ENCODE data around the gene FIGNL2. TPM values are rescaled to one million over a fixed set of nuclear protein-coding genes. Genes with fewer than 3 reads are reported as not detected.
A peak's percentile ranks its signal among the peaks of the same experiment; 100 is the strongest.

FIGNL2 gene
- total RNA-seq, 1 donor from 2014 or later, result 0.69 TPM

DNA sequence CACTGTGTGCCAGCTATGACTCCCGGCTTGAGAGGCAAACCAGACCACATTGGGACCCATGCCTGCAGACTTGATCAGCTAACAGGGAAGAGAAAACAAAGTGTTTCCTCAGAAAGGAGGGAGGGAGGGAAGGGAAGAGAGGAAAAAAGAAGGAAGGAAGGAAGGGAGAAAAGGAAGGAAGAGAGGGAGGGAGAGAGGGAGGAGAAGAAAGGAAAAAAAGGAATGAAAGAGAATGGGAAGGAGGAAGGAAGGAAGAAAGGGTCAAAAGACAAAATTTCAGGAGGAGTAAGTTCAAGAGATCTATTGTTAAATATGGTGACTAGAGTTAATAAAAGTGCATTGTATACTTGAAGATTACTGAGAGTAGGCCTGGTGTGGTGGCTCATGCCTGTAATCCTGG, 18.9 kb downstream of the FIGNL2 start:
- Mint-ChIP-seq H3K36me3 (ENCODE audit: low read depth) (no peaks in the 10 kb centered on the region), H3K4me1 (peaks cover 20% of the 10 kb centered on the region), H3K9me3 (no peaks in the 10 kb centered on the region), H3K4me3 (no peak overlapping the region), H3K27me3 (peaks cover 44% of the 10 kb centered on the region), H3K27ac (no peak overlapping the region)
- intact Hi-C loops (cut with micrococcal nuclease), result loop anchor here (10.0 kb wide), 1 partner anchor 235 kb away; the partner anchor contains the start of gene SCN8A
- CTCF ChIA-PET, result no interaction called here
- POLR2A ChIA-PET, result no interaction called here
- ATAC-seq (ENCODE audit: low read depth) (no peak), DNase-seq (no peak)
- TF ChIP-seq, protein P1, sequence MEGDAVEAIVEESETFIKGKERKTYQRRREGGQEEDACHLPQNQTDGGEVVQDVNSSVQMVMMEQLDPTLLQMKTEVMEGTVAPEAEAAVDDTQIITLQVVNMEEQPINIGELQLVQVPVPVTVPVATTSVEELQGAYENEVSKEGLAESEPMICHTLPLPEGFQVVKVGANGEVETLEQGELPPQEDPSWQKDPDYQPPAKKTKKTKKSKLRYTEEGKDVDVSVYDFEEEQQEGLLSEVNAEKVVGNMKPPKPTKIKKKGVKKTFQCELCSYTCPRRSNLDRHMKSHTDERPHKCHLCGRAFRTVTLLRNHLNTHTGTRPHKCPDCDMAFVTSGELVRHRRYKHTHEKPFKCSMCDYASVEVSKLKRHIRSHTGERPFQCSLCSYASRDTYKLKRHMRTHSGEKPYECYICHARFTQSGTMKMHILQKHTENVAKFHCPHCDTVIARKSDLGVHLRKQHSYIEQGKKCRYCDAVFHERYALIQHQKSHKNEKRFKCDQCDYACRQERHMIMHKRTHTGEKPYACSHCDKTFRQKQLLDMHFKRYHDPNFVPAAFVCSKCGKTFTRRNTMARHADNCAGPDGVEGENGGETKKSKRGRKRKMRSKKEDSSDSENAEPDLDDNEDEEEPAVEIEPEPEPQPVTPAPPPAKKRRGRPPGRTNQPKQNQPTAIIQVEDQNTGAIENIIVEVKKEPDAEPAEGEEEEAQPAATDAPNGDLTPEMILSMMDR (IDR thresholded peaks at IDR 0.05), result no peak

DNA sequence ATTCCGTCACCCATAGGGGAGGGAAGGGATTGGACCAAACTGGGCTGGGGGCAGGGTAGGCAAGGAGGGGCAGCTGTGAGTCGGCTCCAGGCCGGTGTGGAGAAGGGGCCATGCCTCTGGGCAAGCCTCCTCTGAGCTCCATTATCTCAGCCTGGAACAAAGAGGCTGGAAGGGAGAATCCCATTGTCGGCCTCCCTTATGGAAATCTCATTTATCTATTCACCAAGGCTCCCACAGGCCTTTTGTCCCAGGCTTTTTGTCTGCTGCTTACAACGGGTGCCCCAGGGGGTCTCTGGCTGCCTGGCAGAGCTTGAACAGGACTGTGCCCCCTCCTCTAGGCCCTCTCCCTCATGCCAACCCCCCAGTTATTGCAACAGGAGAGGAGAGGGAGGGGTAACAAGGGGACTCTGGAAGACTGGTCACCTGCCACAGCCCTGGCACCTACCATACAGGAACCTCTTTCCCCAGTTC, 19.5 kb downstream of the FIGNL2 start:
- DNase-seq (no peak), ATAC-seq (ENCODE audit: low read depth) (no peak)
- no peak overlapping the region for H3K27ac Mint-ChIP-seq
- intact Hi-C loops (cut with micrococcal nuclease), result loop anchor here (10.0 kb wide), 1 partner anchor 234 kb away; the partner anchor contains the start of gene SCN8A
- TF ChIP-seq, protein P1 (IDR thresholded peaks at IDR 0.05), result no peak
- H3K4me3 Mint-ChIP-seq, result no peak overlapping the region
- no peaks in the 10 kb centered on the region for H3K9me3 Mint-ChIP-seq
- peaks cover 20% of the 10 kb centered on the region for H3K4me1 Mint-ChIP-seq
- no peaks in the 10 kb centered on the region for H3K36me3 Mint-ChIP-seq (ENCODE audit: low read depth)
- CTCF ChIA-PET, result no interaction called here
- peaks cover 40% of the 10 kb centered on the region for H3K27me3 Mint-ChIP-seq
- POLR2A ChIA-PET, result no interaction called here

DNA sequence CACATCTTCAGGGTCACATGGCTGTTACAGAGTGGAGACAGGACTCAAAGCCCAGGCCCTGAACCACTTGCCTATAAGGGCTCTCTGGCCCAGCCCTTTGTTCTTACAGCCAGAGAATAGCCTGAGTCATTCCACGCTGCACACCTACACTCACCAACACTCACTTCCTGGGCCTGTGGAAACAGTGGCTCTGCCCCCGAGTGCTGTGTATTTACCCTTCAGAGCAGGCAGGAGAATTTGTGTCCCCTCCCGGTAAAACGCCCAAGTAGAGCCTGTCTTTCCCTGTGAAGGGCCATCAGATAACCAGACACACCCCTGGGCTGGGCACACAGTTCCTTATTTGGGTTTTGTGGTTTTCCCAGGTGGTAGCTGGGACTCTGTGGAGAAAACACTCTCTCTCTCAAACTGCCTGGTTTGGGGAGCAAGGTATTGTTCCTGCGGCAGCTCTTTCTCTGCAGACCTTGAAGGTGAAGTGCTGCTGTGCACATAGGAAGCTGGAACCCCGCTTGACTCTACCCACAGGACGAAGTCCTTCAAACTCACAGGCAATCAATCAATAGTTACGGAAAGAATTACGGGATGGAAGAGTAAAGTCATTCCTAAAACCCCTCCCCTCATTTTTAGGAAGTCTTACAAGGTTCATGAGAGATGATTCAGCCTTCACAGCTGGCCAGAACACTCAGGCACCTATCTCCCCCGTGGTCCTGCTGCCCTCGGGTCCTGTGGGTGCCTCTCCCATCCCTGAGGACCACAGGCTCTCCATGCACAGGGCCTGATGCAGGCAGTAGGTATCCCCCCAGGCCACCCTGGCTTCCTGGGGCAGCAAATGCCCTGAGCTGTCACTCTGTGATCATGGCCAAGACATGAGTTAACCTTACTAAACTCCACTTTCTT, 20.3 kb downstream of the FIGNL2 start:
- no peak overlapping the region for H3K27ac Mint-ChIP-seq
- ATAC-seq (ENCODE audit: low read depth) (peak; percentile 34), DNase-seq (no peak)
- CTCF ChIA-PET, result no interaction called here
- no peak overlapping the region for H3K4me3 Mint-ChIP-seq
- no peaks in the 10 kb centered on the region for H3K9me3 Mint-ChIP-seq
- H3K27me3 Mint-ChIP-seq, result peaks cover 32% of the 10 kb centered on the region
- peaks cover 17% of the 10 kb centered on the region for H3K4me1 Mint-ChIP-seq
- TF ChIP-seq, protein P1 (IDR thresholded peaks at IDR 0.05), result no peak
- H3K36me3 Mint-ChIP-seq (ENCODE audit: low read depth), result no peaks in the 10 kb centered on the region
- POLR2A ChIA-PET, result no interaction called here
- intact Hi-C loops (cut with micrococcal nuclease), result loop anchor here (10.0 kb wide), 1 partner anchor 233 kb away; the partner anchor contains the start of gene SCN8A

DNA sequence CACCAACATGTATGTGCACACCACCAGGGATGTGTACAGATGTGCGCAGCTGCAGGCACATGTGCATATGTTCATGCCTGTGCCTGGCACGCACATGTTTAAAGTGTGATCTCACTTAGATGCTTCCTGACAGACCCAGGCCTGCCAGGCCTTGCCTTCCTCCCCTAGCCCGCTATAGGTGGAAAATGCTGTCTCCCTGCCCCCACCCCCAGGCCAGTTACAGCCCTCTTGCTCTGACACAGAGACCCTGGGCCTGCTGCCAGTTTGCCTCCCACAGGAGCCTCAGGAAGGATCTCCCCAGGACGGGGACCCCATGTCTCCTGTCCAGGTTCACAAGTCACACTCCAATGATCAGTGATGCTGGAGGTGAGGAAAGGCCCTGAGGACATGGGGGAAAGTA, 21.6 kb downstream of the FIGNL2 start:
- DNase-seq, result no peak
- Mint-ChIP-seq H3K27ac (no peak overlapping the region), H3K4me3 (no peak overlapping the region), H3K4me1 (peaks cover 9% of the 10 kb centered on the region), H3K9me3 (no peaks in the 10 kb centered on the region), H3K36me3 (ENCODE audit: low read depth) (no peaks in the 10 kb centered on the region), H3K27me3 (peaks cover 25% of the 10 kb centered on the region)
- POLR2A ChIA-PET, result no interaction called here
- TF ChIP-seq, protein P1 (IDR thresholded peaks at IDR 0.05), result no peak
- intact Hi-C loops (cut with micrococcal nuclease), result loop anchor here (10.0 kb wide), 1 partner anchor 232 kb away; the partner anchor contains the start of gene SCN8A
- CTCF ChIA-PET, result no interaction called here
- no peak for ATAC-seq (ENCODE audit: low read depth)

DNA sequence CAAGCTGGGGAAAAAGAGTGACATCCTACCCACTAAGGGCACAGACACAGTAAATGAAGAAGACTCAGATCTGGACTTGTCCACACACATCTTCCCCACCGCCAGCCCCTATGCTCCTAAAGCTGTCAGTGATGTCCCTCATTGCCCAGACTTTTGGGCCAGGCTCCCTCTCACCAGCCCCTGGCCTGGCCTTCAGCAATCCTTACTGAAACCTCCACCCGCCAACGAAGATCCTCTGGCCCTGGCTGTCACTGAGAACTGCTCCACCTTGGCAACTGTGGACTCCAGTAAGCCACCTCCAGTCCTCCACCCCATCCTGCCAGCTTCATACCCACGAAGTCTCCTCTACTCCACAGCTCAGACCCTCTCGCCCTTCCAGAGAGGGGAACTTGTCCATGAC, 23.3 kb downstream of the FIGNL2 start:
- TF ChIP-seq, protein P1 (IDR thresholded peaks at IDR 0.05), result no peak
- DNase-seq (no peak), ATAC-seq (ENCODE audit: low read depth) (no peak)
- ChIA-PET CTCF (interaction anchor here (1.3 kb wide), 1 partner anchor 197 kb away, joined by 3 read pairs; no protein-coding TSS in a partner anchor), POLR2A (interaction anchor here (0.7 kb wide), 1 partner anchor 890 kb away, joined by 4 read pairs; no protein-coding TSS in a partner anchor)
- Mint-ChIP-seq H3K36me3 (ENCODE audit: low read depth) (no peaks in the 10 kb centered on the region), H3K27me3 (peaks cover 19% of the 10 kb centered on the region), H3K4me1 (peaks cover 9% of the 10 kb centered on the region), H3K9me3 (no peaks in the 10 kb centered on the region), H3K27ac (no peak overlapping the region), H3K4me3 (no peak overlapping the region)
- intact Hi-C loops (cut with micrococcal nuclease), result loop anchor here (10.0 kb wide), 1 partner anchor 230 kb away; the partner anchor contains the start of gene SCN8A
